ENCODE results near the gene UQCRC1.

- TF ChIP-seq CTCF (IDR thresholded peaks at IDR 0.05): no peak
- no peak for TF ChIP-seq POLR2AphosphoS5 (IDR thresholded peaks at IDR 0.05)
- no peak for TF ChIP-seq POLR2A (IDR thresholded peaks at IDR 0.05)
Measured at GRCh38 chr3:48591436-48591835, 18.0 kb downstream of the UQCRC1 start.

Measured in breast epithelium (tissue), 3 donors.